ENCODE results near the gene FLNA. TPM values are rescaled to one million over a fixed set of nuclear protein-coding genes. Genes with fewer than 3 reads are reported as not detected.

Gene FLNA
- total RNA-seq, 1 experiment from 2014 or later: 920 TPM

DNA sequence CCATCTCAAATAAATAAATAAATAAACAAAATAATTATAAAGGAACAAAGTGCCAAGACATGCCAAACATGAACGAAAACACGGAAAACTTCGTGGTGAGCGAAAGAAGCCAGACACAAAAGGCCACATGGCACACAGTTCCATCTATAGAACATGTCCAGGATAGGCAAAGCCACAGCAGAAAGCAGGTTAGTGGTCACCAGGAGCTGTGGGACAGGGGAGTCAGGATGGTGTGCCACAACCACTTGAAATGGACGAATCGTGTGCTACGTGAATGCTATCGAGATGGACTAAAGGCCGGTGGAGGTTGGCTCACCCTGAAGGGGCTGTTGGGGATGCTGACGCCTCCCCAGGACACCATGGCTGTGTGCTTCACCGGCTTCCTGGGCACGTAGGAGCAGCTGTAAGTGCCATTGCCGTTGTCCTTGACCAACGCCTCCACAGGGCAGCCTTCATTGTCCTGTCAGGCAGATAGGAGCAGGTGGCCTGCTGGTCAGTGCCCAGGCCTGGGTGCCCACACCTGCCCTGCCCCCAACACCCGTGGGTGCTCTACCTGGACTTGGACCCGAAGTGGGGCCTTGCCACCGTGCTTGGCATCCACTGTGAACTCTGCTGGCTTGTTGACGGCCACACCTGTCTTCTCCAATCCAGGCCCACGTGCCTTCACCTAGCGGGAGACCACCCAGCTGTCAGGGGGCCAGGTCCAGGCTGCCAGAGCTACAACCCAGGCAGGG, 10.6 kb downstream of the FLNA start:
- ATAC-seq (no peak), DNase-seq (ENCODE audit: low read depth, low spot score) (no peak)
- no peak overlapping the region for H3K4me3 ChIP-seq (ENCODE audit: low read depth in 2 of 2, low read length in 2 of 2)
- H3K4me1 ChIP-seq (ENCODE audit: control insufficient read depth, insufficient read depth, low read length): peaks cover 4% of the 10 kb centered on the region
- in situ Hi-C loops (cut with HindIII; ENCODE audit: low pct_unique_long_range_greater_than_20kb, low sequenced_read_pairs) (no loop called here), intact Hi-C loops (cut with micrococcal nuclease; ENCODE audit: unreplicated experiment) (no loop called here)
- H3K27me3 ChIP-seq (ENCODE audit: control insufficient read depth, insufficient read depth, low read length): no peaks in the 10 kb centered on the region
- H3K9me3 ChIP-seq (ENCODE audit: control insufficient read depth, insufficient read depth, low read depth, low read length): no peaks in the 10 kb centered on the region
- BruUV-seq (replicated peaks): no TSS peak
- POLR2A ChIA-PET: no interaction called here
- CTCF ChIA-PET: no interaction called here
- TF ChIP-seq, protein P1, sequence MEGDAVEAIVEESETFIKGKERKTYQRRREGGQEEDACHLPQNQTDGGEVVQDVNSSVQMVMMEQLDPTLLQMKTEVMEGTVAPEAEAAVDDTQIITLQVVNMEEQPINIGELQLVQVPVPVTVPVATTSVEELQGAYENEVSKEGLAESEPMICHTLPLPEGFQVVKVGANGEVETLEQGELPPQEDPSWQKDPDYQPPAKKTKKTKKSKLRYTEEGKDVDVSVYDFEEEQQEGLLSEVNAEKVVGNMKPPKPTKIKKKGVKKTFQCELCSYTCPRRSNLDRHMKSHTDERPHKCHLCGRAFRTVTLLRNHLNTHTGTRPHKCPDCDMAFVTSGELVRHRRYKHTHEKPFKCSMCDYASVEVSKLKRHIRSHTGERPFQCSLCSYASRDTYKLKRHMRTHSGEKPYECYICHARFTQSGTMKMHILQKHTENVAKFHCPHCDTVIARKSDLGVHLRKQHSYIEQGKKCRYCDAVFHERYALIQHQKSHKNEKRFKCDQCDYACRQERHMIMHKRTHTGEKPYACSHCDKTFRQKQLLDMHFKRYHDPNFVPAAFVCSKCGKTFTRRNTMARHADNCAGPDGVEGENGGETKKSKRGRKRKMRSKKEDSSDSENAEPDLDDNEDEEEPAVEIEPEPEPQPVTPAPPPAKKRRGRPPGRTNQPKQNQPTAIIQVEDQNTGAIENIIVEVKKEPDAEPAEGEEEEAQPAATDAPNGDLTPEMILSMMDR (IDR thresholded peaks at IDR 0.05): no peak
- TF ChIP-seq TCF7L2 (IDR thresholded peaks at IDR 0.05; ENCODE audit: low read depth, low read length) (no peak), SIN3A (IDR thresholded peaks at IDR 0.05; ENCODE audit: borderline replicate concordance, insufficient read depth, low read depth, low read length) (no peak), POLR2AphosphoS5 (IDR thresholded peaks at IDR 0.05; ENCODE audit: low read depth, low read length) (no peak; the same call in 1 of the 2 replicates)
- TF ChIP-seq, protein P2, sequence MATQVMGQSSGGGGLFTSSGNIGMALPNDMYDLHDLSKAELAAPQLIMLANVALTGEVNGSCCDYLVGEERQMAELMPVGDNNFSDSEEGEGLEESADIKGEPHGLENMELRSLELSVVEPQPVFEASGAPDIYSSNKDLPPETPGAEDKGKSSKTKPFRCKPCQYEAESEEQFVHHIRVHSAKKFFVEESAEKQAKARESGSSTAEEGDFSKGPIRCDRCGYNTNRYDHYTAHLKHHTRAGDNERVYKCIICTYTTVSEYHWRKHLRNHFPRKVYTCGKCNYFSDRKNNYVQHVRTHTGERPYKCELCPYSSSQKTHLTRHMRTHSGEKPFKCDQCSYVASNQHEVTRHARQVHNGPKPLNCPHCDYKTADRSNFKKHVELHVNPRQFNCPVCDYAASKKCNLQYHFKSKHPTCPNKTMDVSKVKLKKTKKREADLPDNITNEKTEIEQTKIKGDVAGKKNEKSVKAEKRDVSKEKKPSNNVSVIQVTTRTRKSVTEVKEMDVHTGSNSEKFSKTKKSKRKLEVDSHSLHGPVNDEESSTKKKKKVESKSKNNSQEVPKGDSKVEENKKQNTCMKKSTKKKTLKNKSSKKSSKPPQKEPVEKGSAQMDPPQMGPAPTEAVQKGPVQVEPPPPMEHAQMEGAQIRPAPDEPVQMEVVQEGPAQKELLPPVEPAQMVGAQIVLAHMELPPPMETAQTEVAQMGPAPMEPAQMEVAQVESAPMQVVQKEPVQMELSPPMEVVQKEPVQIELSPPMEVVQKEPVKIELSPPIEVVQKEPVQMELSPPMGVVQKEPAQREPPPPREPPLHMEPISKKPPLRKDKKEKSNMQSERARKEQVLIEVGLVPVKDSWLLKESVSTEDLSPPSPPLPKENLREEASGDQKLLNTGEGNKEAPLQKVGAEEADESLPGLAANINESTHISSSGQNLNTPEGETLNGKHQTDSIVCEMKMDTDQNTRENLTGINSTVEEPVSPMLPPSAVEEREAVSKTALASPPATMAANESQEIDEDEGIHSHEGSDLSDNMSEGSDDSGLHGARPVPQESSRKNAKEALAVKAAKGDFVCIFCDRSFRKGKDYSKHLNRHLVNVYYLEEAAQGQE (IDR thresholded peaks at IDR 0.05; ENCODE audit: insufficient read depth in 1 of 2, low read depth in 2 of 2, low read length in 1 of 2): no peak
- no peak overlapping the region for H3K27ac ChIP-seq (ENCODE audit: low read length)
- H3K36me3 ChIP-seq (ENCODE audit: control insufficient read depth, insufficient read depth, low read length): peaks cover 10% of the 10 kb centered on the region

DNA sequence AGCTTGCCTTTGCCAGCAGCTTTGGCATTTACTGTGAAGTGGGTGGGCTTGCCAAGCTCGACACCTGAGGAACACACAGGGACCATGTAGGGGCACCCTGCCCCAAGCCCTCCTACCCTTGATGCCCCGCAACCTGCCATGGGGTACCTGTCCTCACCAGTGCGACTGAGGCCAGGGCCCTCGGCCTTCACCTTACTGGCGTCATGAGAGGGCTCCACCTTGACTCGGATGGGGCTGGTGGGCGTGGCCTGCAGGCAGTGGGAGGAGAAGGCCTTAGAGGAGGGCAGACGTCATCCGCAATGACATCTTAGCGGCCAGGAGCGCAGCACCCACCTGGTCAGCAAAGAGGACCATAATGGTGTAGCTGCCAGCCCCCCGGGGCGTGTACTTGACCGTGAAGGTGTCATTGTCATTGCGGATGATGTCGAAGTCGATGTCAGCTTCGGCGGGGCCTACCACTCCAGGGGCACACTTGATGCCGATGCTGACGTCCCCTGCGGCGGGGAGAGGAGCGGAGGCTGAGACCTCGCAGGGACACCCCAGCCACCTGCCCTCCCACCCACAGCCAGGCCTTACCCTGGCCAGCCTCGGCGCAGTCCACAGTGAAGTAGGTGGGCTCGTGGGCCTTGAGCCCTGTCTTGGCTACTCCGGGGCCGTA, 12.2 kb downstream of the FLNA start:
- no TSS peak for BruUV-seq (replicated peaks)
- no peak overlapping the region for H3K27ac ChIP-seq (ENCODE audit: low read length)

More for the DNA sequence above, 12.2 kb downstream of the FLNA start:
- CTCF ChIA-PET: no interaction called here
- intact Hi-C loops (cut with micrococcal nuclease; ENCODE audit: unreplicated experiment): no loop called here
- DNase-seq (ENCODE audit: low read depth, low spot score): no peak
- Histone ChIP-seq H3K9me3 (ENCODE audit: control insufficient read depth, insufficient read depth, low read depth, low read length) (no peaks in the 10 kb centered on the region), H3K36me3 (ENCODE audit: control insufficient read depth, insufficient read depth, low read length) (peaks cover 14% of the 10 kb centered on the region), H3K4me1 (ENCODE audit: control insufficient read depth, insufficient read depth, low read length) (no peaks in the 10 kb centered on the region), H3K27me3 (ENCODE audit: control insufficient read depth, insufficient read depth, low read length) (no peaks in the 10 kb centered on the region), H3K4me3 (ENCODE audit: low read depth in 2 of 2, low read length in 2 of 2) (no peak overlapping the region)
- no peak for ATAC-seq
- TF ChIP-seq, protein P2 (IDR thresholded peaks at IDR 0.05; ENCODE audit: insufficient read depth in 1 of 2, low read depth in 2 of 2, low read length in 1 of 2): no peak
- TF ChIP-seq, protein P1 (IDR thresholded peaks at IDR 0.05): no peak
- TF ChIP-seq POLR2AphosphoS5 (IDR thresholded peaks at IDR 0.05; ENCODE audit: low read depth, low read length) (no peak), SIN3A (IDR thresholded peaks at IDR 0.05; ENCODE audit: borderline replicate concordance, insufficient read depth, low read depth, low read length) (no peak), TCF7L2 (IDR thresholded peaks at IDR 0.05; ENCODE audit: low read depth, low read length) (no peak)
- POLR2A ChIA-PET: interaction anchor here (0.6 kb wide), 1 partner anchor 234 kb away, joined by 3 read pairs; no protein-coding TSS in a partner anchor
- in situ Hi-C loops (cut with HindIII; ENCODE audit: low pct_unique_long_range_greater_than_20kb, low sequenced_read_pairs): no loop called here
